Measurements from ENCODE around the gene AOPEP.

DNA sequence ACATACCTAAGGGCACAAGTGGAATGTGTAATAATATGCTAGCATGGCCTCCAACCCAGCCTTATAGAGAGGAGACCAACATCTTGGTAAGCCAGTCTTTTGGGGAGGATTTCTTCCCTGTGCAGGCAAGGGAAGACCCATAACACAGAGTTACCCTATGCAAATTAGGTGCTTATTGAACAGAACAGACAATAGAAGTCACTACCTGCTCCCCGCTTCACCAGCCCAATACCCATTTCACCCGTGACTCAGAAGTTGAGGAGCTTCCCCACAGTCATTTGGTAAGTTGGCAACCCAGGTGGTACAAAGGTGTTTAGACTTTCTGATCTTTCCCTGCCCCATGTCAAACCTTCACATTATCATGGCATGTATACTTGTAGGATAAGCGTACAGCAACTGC, 44.6 kb downstream of the AOPEP start:
- TF ChIP-seq, protein P1, sequence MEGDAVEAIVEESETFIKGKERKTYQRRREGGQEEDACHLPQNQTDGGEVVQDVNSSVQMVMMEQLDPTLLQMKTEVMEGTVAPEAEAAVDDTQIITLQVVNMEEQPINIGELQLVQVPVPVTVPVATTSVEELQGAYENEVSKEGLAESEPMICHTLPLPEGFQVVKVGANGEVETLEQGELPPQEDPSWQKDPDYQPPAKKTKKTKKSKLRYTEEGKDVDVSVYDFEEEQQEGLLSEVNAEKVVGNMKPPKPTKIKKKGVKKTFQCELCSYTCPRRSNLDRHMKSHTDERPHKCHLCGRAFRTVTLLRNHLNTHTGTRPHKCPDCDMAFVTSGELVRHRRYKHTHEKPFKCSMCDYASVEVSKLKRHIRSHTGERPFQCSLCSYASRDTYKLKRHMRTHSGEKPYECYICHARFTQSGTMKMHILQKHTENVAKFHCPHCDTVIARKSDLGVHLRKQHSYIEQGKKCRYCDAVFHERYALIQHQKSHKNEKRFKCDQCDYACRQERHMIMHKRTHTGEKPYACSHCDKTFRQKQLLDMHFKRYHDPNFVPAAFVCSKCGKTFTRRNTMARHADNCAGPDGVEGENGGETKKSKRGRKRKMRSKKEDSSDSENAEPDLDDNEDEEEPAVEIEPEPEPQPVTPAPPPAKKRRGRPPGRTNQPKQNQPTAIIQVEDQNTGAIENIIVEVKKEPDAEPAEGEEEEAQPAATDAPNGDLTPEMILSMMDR (IDR thresholded peaks at IDR 0.05; ENCODE audit: low read depth, low read length, poor library complexity, severe bottlenecking) = no peak
- TF ChIP-seq EZH2phosphoT487 (IDR thresholded peaks at IDR 0.05; ENCODE audit: borderline replicate concordance, low read length) = no peak

All from DOHH2 (cell line).